ENCODE results near the gene TTLL11. TPM values are rescaled to one million over a fixed set of nuclear protein-coding genes. Genes with fewer than 3 reads are reported as not detected.

The TTLL11 gene
- total RNA-seq, 1 donor from 2014 or later = 4.0 TPM

GRCh38 chr9:122088880-122089706, 4.0 kb downstream of the TTLL11 start:
- no peaks in the 10 kb centered on the region for H3K9me3 Mint-ChIP-seq (ENCODE audit: unreplicated experiment)
- H3K4me1 Mint-ChIP-seq (ENCODE audit: unreplicated experiment) = peaks cover 6% of the 10 kb centered on the region
- no peak for DNase-seq (ENCODE audit: low spot score)
- H3K4me3 Mint-ChIP-seq (ENCODE audit: unreplicated experiment) = no peak overlapping the region
- no peak for TF ChIP-seq CTCF (IDR thresholded peaks at IDR 0.05; ENCODE audit: unreplicated experiment)
- H3K27ac Mint-ChIP-seq (ENCODE audit: unreplicated experiment) = no peak overlapping the region
- H3K36me3 Mint-ChIP-seq (ENCODE audit: low read depth, unreplicated experiment) = peaks cover 7% of the 10 kb centered on the region
- peaks cover 8% of the 10 kb centered on the region for H3K27me3 Mint-ChIP-seq (ENCODE audit: unreplicated experiment)

- TF ChIP-seq CTCF (IDR thresholded peaks at IDR 0.05; ENCODE audit: unreplicated experiment) = no peak
- no peaks in the 10 kb centered on the region for H3K9me3 Mint-ChIP-seq (ENCODE audit: unreplicated experiment)
- DNase-seq (ENCODE audit: low spot score) = no peak
- peaks cover 6% of the 10 kb centered on the region for H3K4me1 Mint-ChIP-seq (ENCODE audit: unreplicated experiment)
- no peak overlapping the region for H3K27ac Mint-ChIP-seq (ENCODE audit: unreplicated experiment)
- H3K27me3 Mint-ChIP-seq (ENCODE audit: unreplicated experiment) = peaks cover 8% of the 10 kb centered on the region
- no peak overlapping the region for H3K4me3 Mint-ChIP-seq (ENCODE audit: unreplicated experiment)
- H3K36me3 Mint-ChIP-seq (ENCODE audit: low read depth, unreplicated experiment) = peaks cover 7% of the 10 kb centered on the region
These were observed 5.5 kb downstream of the TTLL11 start for GRCh38 chr9:122087406-122088200.

GRCh38 chr9:122086873-122087272, 6.2 kb downstream of the TTLL11 start:
- peaks cover 4% of the 10 kb centered on the region for H3K27me3 Mint-ChIP-seq (ENCODE audit: unreplicated experiment)
- DNase-seq (ENCODE audit: low spot score) = no peak
- no peak overlapping the region for H3K27ac Mint-ChIP-seq (ENCODE audit: unreplicated experiment)
- no peak overlapping the region for H3K4me3 Mint-ChIP-seq (ENCODE audit: unreplicated experiment)
- peaks cover 3% of the 10 kb centered on the region for H3K36me3 Mint-ChIP-seq (ENCODE audit: low read depth, unreplicated experiment)
- peaks cover 2% of the 10 kb centered on the region for H3K4me1 Mint-ChIP-seq (ENCODE audit: unreplicated experiment)
- no peak for TF ChIP-seq CTCF (IDR thresholded peaks at IDR 0.05; ENCODE audit: unreplicated experiment)
- H3K9me3 Mint-ChIP-seq (ENCODE audit: unreplicated experiment) = no peaks in the 10 kb centered on the region

GRCh38 chr9:122085260-122085659, 7.8 kb downstream of the TTLL11 start:
- no peak overlapping the region for H3K4me3 Mint-ChIP-seq (ENCODE audit: unreplicated experiment)
- no peak overlapping the region for H3K27ac Mint-ChIP-seq (ENCODE audit: unreplicated experiment)
- TF ChIP-seq CTCF (IDR thresholded peaks at IDR 0.05; ENCODE audit: unreplicated experiment) = no peak
- H3K27me3 Mint-ChIP-seq (ENCODE audit: unreplicated experiment) = peaks cover 3% of the 10 kb centered on the region
- H3K9me3 Mint-ChIP-seq (ENCODE audit: unreplicated experiment) = no peaks in the 10 kb centered on the region
- no peaks in the 10 kb centered on the region for H3K4me1 Mint-ChIP-seq (ENCODE audit: unreplicated experiment)
- H3K36me3 Mint-ChIP-seq (ENCODE audit: low read depth, unreplicated experiment) = no peaks in the 10 kb centered on the region
- DNase-seq (ENCODE audit: low spot score) = no peak
